Measurements from ENCODE around the gene RTL3.
A peak's percentile ranks its signal among the peaks of the same experiment; 100 is the strongest.

RTL3 gene, protein sequence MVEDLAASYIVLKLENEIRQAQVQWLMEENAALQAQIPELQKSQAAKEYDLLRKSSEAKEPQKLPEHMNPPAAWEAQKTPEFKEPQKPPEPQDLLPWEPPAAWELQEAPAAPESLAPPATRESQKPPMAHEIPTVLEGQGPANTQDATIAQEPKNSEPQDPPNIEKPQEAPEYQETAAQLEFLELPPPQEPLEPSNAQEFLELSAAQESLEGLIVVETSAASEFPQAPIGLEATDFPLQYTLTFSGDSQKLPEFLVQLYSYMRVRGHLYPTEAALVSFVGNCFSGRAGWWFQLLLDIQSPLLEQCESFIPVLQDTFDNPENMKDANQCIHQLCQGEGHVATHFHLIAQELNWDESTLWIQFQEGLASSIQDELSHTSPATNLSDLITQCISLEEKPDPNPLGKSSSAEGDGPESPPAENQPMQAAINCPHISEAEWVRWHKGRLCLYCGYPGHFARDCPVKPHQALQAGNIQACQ

DNA sequence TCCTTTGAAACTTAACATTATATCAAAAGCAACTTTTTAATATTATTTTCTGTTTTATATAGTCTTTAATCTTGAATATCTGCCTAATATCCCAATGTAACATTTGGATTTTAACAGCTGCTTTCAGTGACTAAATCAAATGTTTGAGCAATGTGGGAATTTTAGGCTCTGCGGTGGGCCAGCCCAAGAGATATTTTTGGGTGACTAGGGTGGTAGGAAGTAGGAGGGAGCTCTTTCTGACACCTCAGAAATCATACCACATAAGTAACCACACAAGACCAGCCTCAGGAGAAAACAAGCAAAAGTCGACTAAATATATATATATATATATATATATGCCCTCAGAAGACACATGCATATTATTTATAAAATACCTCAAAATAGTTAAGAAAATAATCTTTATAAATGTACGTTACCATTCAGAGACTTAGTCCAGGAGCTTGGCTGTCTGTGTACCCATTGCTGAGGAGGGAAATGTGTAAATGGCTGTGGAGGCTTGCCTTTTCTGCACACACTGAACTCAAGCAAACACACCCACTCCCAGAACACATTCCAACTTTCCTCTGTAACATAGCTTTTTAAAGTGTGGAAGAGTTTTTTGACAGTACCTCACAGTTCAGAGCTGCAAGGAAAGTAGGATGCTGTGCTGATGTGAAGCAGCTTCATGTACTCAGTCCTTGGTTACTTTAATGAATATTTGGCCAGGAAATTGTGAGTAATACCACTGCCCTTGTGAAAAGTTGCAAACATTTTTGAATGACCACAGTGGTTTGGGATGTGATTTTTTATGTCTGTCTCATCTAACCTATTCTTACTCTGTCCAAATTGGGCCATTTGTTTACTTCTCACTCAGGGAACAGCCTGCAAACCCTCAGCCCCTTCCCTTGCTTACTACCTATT lies at the start of gene RTL3:
TSS of gene RTL3 (minus strand) at position 484 of the 900 bp plus-strand sequence. CDS start 908 bp downstream, outside the sequence.
- ChIA-PET POLR2A (interaction anchor here (1.4 kb wide), 1 partner anchor 8 kb away, joined by 9 read pairs; no protein-coding TSS in a partner anchor), CTCF (no interaction called here)
- H3K4me3 ChIP-seq (ENCODE audit: low read depth, low read length): no peak within 1 kb of the TSS

DNA sequence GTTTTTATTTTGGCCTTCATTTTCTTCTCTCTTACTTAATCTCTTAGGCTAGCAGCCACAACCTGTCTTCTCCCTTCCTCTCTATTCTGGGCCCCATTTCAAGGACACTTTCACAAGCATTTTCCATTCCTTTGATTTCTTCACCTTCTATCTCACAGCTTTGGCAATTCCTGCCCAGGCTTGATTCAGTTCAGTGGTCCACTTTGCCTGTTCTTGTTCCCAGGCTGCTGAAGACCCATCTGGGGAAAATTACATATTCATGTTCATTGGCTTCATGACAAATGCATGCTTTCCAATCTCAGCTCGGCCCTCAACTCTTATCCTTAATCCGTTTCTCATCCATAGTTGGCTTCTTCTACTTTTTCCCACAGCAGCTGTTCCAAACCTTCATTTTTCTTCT lies 49.7 kb upstream of the RTL3 start:
- ChIA-PET POLR2A (no interaction called here), CTCF (interaction anchor here (0.6 to 4.6 kb wide), 15 partner anchors 8 to 372 kb away, joined by 3 to 36 read pairs (median 3); no protein-coding TSS in a partner anchor)
- TF ChIP-seq, protein P1, sequence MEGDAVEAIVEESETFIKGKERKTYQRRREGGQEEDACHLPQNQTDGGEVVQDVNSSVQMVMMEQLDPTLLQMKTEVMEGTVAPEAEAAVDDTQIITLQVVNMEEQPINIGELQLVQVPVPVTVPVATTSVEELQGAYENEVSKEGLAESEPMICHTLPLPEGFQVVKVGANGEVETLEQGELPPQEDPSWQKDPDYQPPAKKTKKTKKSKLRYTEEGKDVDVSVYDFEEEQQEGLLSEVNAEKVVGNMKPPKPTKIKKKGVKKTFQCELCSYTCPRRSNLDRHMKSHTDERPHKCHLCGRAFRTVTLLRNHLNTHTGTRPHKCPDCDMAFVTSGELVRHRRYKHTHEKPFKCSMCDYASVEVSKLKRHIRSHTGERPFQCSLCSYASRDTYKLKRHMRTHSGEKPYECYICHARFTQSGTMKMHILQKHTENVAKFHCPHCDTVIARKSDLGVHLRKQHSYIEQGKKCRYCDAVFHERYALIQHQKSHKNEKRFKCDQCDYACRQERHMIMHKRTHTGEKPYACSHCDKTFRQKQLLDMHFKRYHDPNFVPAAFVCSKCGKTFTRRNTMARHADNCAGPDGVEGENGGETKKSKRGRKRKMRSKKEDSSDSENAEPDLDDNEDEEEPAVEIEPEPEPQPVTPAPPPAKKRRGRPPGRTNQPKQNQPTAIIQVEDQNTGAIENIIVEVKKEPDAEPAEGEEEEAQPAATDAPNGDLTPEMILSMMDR (IDR thresholded peaks at IDR 0.05; ENCODE audit: insufficient read depth, low read length, missing control alignments): no peak
- DNase-seq (ENCODE audit: low read depth, low spot score): no peak
- H3K4me3 ChIP-seq (ENCODE audit: low read depth, low read length): no peak overlapping the region

More for the DNA sequence above, at the start of gene RTL3:
- TF ChIP-seq, protein P1 (IDR thresholded peaks at IDR 0.05; ENCODE audit: insufficient read depth, low read length, missing control alignments): no peak
- DNase-seq (ENCODE audit: low read depth, low spot score): peak; percentile 57

DNA sequence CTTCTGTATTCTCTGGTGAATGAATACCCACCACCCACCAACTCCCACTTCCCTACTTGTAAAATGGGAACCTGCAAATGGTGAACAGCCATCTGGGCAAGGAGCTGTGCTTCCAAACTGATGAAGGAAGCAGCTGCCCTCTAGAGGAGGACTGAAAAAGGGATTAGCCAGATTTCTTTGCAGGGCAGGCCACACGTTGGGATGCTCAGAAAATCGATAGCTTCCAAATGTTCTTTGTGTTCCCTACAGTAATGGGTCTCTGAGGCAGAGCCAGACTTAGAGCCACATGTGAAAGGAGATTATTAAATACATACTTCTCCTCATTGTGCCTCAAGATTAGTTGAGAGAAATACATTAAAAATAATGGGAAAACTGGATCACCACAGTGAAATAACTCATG lies 49.1 kb upstream of the RTL3 start:
- CTCF ChIA-PET: interaction anchor here (0.7 to 4.6 kb wide), 16 partner anchors 8 to 373 kb away, joined by 3 to 36 read pairs (median 3); no protein-coding TSS in a partner anchor
- no peak for DNase-seq (ENCODE audit: low read depth, low spot score)
- POLR2A ChIA-PET: no interaction called here
- H3K4me3 ChIP-seq (ENCODE audit: low read depth, low read length): no peak overlapping the region
- TF ChIP-seq, protein P1 (IDR thresholded peaks at IDR 0.05; ENCODE audit: insufficient read depth, low read length, missing control alignments): peak; percentile 67

DNA sequence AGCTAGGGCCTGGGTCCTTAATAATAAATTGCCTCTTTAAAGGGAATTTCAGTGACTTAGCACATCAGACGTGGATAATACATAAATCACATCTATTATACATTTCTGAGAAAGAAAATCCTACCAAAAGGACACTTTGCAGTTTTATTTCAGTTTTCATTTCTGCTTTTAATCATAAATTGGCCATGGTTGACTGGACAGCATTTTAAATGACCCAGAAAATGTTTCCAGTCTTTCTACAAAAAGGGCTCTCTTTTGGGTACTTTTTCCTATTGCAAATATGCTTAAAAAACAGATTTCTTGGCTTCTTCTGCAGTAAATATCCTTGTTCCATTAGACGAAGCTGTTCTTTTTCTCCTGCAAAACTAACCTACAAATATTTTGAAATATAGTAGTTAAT lies 46.9 kb upstream of the RTL3 start:
- POLR2A ChIA-PET: no interaction called here
- DNase-seq (ENCODE audit: low read depth, low spot score): no peak
- TF ChIP-seq, protein P1 (IDR thresholded peaks at IDR 0.05; ENCODE audit: insufficient read depth, low read length, missing control alignments): no peak
- CTCF ChIA-PET: interaction anchor here (1.1 to 4.6 kb wide), 2 partner anchors 146 to 151 kb away, joined by 3 to 36 read pairs; no protein-coding TSS in a partner anchor
- no peak overlapping the region for H3K4me3 ChIP-seq (ENCODE audit: low read depth, low read length)

DNA sequence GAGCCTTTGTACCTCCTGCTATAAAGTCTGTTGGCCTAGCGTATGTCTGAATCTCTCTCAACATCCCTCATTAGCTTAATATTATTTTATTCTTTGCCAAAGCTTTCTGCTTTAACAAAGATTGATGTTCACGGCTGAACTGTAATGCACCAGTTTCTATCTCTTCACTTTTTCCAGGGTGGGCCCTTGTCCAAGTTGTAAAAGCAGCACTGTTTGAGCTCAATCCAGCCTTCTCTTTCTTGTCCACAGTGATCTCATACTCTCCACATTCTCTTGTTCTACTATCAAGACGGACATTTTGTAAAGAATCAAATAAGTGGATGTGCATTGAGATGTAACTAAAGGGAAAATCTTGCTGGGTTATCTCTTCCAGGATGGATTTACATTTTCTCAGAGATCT lies 34.4 kb upstream of the RTL3 start:
- POLR2A ChIA-PET: no interaction called here
- no peak overlapping the region for H3K4me3 ChIP-seq (ENCODE audit: low read depth, low read length)
- TF ChIP-seq, protein P1 (IDR thresholded peaks at IDR 0.05; ENCODE audit: insufficient read depth, low read length, missing control alignments): no peak
- CTCF ChIA-PET: no interaction called here
- DNase-seq (ENCODE audit: low read depth, low spot score): no peak

Data from AG04449 (cell line).